HG02642 (cell line): Measurements from ENCODE around the gene GALNT14.

ENCODE experiments used
- ATAC-seq: cut with Tn5 transposase; IDR thresholded peaks from one replicate; pipeline ENCODE4 v1.9.1; 2021; ENCODE audit warnings: mild to moderate bottlenecking; ENCODE audit not compliant: unreplicated experiment, poor library complexity

GALNT14 gene

DNA sequence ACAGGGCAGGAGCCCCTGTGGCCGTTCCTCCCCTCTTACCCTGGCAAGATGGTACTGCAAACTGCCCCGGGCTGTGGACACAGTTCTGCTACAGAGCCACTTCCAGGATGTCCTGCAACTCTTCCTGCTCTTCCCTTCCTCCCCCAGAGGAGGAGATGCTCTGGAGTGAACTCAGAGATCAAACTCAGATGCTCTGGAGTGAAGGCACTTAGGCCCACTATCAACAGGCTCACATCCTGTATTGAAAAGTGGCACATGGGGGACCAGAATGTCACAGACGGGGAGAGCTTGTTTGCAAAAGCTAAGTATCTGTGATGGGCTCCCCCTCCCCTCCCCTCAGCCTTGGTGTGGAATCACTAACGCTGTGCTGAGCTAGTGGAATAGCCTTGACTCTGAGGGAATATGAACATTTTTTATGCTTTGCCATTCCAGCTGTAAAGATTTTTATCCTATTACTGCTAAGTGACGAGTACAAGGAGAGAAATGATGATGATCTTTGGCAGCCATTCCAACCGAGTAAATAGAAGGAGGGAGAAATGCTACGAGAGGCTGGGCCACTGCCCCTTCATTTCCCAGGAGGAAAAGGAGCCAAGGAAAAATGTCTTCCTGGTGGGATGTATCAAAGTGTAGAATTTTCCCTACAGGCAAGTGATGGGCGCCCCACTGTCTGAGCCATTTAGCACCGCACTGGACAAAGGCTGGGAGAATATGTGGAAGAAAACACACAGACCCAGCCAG is 152.6 kb downstream of the GALNT14 start:
- no peak for ATAC-seq

DNA sequence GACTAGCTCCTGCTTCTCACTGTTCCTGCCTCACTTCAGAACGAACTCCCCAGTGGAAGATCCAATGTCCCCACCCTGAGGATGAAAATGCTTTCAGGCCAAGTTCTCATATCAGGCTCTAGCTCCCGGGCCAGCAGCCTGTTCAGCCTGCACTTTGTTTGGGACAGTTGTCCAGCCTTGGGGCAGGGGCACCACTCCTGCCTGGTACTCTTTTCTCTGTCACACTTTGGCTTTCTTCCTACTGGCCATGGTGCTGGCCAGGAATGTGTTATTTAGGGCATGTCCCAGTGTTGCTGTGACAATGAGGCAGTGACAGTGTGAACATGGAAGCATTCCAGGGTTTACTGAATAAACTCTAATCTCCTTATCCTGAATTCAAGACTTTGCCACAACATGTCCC is 154.1 kb downstream of the GALNT14 start:
- no peak for ATAC-seq

DNA sequence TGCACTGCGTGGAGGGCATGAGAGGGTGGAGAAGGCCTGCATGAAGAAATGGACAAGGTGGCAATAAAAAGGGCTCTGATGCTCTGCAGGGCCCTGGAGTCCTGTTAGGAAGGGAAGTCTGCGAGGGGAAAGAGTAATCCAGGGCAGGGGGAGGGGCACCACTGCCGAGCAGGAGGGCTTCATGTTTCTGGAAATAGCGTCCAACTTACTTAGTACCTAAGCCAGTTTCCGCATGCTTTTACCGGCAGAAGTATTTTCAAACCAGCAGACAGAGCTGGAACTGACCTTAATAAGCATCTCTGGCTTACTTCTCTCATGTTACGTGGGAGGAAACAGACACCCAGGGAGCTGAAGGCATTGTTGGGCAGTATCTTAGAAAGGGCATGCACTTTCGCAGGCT is 156.7 kb downstream of the GALNT14 start:
- ATAC-seq, result no peak

DNA sequence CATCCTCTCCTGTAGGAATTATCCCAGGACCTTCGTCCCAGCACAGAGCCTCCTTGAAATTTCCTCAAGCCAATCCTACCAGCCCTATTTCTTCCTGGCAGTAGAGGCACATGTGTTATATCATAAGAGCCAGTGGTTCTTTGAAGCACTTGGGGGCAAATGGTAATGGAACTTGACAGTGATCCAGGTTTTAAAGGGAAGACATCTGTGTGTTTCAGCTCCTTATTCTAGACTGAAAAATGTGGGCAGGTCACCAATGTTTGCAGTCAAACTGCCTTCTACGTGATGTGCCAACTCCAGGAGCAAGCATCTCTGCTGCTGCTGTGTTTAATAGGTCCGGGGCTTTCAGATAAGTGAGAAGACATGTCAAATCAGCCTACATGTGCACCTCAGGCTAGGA is 157.1 kb downstream of the GALNT14 start:
- no peak for ATAC-seq

DNA sequence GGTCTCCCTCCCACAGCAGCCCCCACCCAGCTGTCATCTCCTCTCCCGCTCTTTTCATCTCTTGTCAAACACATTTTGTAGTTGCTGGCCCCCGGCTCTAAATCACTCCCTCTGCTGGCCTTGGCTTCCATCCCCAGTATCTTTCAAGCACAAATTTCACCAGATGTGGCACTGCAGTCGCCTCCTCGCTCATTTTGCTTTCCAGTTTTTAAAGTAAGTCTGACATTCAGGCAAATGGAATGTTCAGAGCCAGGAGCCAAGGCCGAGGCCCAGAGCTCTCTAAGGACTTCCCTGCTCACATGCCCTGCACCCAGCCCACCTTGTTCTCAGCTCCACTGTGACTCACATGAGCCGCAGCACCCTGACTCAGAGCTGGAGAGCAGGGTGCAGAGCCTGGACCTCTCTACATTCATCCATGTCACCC is 158.4 kb downstream of the GALNT14 start:
- ATAC-seq, result no peak

GRCh38 chr2:30978854-30979253 is 159.4 kb downstream of the GALNT14 start:
- no peak for ATAC-seq

GRCh38 chr2:30978044-30978443 is 160.2 kb downstream of the GALNT14 start:
- no peak for ATAC-seq

GRCh38 chr2:30975156-30975555 is 163.1 kb downstream of the GALNT14 start:
- no peak for ATAC-seq

DNA sequence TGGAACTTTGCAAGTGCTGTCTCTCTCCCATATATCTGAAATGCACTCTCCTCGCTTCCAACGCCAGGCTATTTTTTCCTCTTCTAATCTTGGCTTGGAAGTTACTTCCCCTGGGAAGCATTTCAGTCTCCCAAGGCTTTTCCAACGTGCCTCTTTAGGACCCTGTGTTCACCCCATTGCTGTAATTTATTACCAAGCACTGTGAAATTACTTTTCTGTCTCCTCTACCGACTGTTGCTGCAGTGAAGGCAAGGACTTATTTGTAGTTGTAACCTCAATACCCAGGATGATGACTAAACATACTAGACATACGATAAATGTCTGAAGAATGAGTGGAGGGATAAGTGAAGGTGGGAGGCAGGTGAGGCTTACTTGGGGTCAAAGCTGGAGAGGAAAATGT is 163.7 kb downstream of the GALNT14 start:
- no peak for ATAC-seq

GRCh38 chr2:30974092-30974491 is 164.1 kb downstream of the GALNT14 start:
- no peak for ATAC-seq

GRCh38 chr2:30971231-30972025 is 166.8 kb downstream of the GALNT14 start:
- ATAC-seq, result no peak

DNA sequence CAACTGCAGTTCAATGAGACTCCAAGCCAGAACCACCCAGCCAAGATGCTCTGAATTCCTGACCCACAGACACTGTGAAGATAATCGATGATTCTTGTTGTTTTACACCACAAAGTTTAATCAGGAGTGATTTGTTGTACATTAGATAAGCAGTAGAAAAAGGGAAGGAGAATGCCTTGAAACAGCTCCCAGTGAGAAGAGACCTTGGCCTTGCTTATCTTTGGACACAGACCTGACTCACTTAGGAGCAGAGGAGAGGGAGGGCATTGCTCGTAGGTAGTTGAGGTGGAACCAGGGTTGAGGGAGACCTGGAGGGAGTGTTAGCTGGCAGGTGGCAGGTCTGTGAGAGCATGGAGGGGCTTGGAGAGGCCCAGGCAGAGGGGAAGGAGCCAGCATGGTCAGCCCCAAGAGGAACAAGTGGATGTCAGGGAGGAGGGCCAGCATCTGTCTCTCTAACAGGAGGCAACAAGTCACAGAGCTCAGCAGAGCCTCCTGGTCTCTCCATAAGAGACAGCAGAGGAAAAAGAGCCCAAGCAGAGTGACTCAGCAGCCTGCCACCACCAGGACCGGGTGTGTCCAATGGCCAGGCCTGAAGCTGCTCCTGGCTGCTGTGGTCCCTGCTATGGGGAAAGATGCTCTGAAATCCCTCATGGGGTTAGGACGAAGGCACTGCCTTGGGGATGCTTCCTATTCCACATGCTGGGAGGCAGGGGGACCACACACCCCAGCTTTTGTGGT is 169.4 kb downstream of the GALNT14 start:
- no peak for ATAC-seq

DNA sequence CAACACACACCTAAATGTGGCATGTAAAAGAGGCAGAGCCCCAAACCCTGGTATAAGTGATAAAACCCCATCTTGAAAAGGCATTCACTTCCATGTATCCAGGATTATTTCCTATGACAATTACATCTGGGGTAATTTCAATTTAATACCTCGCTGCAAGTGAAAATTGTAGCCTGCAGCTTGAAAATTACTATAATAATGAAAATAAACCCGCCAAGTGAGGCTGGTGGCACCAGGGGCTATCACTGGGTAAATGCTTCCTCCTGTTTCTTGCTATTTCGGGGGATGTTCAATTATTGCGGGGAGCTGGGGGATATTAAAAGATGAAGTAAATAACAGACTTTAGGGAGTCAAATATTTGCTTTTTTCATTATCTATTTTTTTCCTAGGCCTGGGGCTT is 171.5 kb downstream of the GALNT14 start:
- no peak for ATAC-seq

DNA sequence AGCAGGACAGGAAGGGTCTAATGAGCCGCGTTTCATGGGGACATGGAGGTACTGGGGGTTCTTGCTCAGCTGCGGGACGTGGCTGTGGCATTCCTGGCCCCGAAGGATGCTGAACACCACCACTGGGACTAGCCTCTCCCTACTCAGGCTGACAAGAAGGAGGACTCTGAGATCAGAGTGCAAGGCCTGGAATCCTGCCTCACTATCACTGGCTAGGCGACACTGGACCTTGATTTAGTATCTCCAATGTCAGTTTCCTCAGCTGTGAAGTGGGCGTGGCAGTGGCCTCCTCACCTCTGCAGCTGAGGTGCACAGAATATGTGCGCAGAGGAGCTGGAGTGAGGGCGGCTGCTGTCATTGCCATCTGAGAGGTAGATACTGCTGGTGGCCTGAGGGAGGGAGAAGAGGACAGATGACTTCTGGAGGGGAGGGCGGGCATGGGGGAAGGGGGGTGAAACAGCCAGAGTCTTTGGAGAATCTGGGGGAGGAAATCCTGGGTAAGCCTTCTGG is 173.2 kb downstream of the GALNT14 start:
- ATAC-seq, result no peak

DNA sequence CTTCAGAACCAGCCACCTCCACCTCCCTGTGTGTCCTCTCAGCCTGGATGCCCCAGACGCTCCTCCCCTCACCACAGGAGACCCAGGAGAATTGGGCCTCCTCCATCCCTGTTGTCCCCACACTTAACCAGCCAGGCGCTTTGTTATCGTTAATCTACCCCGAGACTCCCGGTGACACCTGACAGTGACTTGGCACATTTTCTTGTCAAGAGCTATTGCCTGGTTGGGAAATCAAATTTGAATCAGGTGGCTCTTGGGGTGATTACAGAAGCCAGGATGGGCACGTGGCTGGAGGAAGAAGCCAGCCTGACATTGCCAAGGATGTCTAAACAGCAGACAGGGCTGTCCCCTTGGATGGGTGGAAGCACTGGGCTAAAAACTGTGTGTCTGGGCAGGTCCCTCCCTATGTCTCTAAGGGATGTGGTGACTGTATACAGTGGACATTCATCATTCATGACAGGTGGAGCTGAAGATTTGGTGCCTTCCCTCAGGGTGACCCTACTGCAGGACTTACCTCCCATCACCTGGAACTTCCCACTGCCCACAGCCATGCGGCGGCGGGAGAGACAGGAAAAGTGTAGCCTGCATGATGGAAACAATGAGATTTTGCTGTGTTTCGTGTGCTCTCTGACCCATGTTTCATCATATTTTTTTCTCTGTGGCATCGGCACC is 173.8 kb downstream of the GALNT14 start:
- ATAC-seq, result no peak

DNA sequence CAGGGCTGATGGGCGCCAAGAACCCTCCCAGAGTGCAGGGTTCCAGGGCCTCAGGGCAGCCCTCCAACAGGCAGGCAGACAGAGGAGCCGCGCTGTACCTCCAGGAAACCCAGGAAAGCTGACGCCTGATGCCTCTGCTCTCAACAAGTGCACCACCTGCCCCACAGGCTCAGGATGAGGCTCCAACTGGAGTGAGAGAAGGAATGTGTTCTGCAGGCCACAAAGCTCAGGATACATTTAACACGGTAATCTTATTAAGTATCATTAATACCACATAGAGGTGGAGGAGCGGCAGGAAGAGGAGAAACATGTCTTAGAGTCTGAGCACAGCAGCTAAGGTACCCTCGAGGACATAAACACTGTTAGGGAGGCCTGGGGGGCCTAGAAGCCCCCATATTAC is 175.1 kb downstream of the GALNT14 start:
- ATAC-seq, result no peak

DNA sequence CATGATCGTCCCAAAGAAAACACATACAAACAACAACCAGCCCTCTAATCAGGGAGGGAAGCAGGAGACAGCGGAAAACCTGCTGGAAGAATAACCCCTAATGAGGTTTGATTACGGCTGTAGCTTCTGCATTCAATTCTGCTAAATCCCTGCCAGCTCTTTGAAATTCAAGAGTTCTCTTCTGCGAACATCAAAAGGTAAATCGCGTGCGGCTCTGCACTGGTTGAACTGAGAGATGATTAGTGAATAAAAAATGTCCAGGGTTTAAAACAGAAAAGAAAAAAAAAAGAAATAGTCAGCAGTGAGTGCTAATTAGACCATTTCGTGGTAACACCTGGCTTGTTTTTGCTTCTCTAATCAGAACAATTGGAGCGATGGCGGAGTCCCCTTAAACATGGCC is 178.0 kb downstream of the GALNT14 start:
- ATAC-seq, result no peak

- no peak for ATAC-seq
Measured at GRCh38 chr2:30959653-30960052, 178.6 kb downstream of the GALNT14 start.

DNA sequence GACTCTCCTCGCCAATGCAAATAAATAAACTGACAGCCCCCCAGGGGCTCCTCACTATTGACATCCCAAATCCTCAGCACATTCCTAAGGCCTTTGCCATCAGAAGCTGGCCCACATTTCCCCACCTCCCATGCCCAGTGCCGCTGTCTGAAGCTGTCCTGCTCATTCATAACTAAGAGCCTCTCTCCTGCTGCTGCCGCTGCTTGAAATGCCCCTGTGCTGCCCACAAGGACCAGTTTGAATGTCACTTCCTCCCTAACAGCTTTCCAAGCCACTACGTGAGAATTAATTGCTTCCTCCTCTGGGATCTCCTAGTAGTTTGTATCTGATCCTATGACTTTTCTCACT is 179.3 kb downstream of the GALNT14 start:
- ATAC-seq, result no peak

DNA sequence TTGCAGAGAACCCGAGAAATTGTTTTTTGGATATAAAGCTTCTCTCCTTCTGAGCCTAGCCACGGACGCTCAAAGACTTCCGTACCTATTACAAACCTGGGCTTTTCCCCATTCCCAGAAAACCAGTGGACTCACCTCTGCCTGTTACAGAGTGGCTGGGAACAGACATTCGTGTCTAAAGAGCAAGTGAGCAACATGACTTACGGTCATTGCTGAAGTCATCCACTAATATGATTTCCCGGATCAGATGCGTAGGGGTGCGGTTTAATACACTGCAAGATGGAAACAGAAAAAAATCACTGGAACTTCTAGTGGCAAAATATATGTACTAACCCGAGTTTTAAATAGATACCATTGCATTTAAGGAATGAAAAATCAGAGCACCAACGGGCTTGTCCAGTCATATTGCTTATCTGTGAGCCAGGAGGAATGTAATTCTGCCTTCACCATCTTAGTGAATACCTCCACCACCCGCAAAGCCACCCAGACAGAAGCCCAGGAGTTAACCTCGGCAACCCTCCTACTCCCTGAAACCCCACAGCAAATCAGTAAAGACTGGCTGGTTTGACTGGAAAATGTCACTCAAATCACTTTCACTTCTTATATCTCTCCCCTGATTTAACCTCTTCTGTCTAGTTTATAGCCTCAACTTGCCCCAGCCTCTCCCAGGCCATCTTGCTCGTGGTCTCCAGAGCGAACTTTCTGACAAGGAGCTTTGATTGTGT is 179.9 kb downstream of the GALNT14 start:
- ATAC-seq, result no peak
